GM21526 (cell line): Measurements from ENCODE around the gene HSF2BP.
"Not testable (repeated sequence)": the region's sequence is repeated elsewhere in the genome, so short reads cannot be mapped to it uniquely, and the experiment has no call there.

Experiments used
- ATAC-seq: cut with Tn5 transposase; IDR thresholded peaks from one replicate; pipeline ENCODE4 v1.9.1; 2021; ENCODE audit warnings: moderate library complexity; ENCODE audit not compliant: unreplicated experiment, low FRiP score

HSF2BP gene

GRCh38 chr21:43653626-43654025 is 5.7 kb downstream of the HSF2BP start:
- ATAC-seq: no peak

DNA sequence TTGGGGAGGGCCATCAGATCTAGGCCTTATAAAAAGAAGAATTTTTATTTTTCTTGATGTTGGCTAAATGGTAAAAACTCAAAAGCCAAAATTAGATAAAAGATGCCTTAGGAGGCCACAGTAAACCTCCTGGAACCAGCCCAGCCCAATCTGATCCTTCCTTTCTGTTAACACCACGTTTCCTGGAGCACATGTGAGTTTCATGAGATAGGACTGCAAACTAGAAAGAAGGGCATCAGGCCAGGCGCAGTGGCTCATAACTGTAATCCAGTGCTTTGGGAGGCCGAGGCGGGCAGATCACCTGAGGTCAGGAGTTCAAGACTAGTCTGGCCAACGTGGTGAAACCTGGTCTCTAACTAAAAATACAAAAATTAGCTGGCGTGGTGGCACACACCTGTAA is 6.7 kb downstream of the HSF2BP start:
- no peak for ATAC-seq

DNA sequence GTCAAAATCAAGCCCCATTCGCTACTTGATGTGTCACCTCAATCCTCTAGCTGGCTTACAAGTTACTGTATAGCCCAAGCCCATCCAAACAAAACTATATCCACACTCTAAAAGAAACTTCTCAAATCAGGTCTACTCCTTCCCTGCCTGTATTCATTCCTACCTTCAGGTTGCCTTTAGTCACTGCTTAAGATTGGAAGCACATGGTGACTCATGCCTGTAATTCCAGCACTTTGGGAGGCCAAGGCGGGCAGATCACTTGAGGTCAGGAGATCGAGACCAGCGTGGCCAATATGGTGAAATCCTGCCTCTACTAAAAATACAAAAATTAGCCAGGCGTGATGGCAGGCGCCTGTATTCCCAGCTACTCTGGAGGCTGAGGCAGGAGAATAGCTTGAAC is 7.4 kb downstream of the HSF2BP start:
- ATAC-seq: not testable (repeated sequence)

DNA sequence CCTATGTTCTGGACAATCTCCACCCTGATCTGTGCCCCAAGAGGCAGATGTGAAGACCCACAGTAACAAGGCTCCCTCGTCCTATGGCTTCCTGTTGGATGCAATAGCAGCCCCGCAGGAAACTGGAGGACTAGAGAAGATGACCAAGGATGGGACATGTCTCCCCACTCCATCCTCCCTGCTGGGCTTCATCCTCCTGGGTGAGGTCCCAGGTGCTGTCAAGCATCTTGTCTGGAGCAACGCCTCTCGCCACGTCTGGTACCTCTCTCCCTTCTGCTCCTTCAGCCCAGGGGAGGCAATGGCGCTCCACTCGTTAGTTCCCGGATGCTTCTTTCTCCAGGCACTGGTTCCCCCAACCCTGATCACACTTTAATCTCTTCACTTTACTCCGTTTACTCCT is 11.1 kb downstream of the HSF2BP start:
- no peak for ATAC-seq

- no peak for ATAC-seq
Measured at GRCh38 chr21:43646550-43647260, 12.6 kb downstream of the HSF2BP start.

DNA sequence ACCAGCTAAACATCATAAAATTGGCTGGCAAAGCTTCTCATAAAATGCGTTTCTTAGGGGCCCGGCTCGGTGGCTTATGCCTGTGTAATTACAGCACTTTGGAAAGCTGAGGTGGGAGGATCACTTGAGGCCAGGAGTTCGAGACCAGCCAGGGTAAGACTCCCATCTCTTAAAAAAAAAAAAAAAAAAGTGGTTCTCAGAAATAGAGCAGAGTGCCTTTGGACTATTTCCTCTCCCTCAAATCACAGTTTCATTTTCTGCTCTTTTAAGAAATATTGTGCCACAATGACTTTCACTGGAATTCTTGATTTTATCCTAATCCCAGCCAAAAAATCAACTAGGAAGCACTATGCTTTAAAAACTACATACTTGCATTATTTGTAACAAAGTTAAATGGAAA is 13.3 kb downstream of the HSF2BP start:
- no peak for ATAC-seq

- ATAC-seq: no peak
Measured at GRCh38 chr21:43645136-43645891, 14.0 kb downstream of the HSF2BP start.

DNA sequence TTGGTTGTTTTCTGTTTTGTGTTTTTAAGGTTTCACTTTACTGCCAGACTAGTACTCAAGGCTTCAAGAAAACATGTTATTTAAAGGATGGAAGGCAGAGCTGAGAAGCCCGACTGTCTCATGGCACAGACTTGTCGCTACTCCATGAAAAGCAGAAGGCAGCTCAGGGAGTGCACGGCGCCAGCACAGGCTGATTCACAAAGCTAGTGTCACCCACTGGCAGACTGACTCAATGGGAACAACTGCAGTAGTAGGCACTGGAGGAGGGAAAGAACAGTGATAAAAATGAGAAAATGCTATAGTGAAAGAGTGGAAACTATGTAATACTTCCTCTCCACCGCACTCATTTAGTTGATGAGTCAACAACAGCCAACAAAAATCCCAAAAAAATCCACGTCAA is 14.7 kb downstream of the HSF2BP start:
- no peak for ATAC-seq

DNA sequence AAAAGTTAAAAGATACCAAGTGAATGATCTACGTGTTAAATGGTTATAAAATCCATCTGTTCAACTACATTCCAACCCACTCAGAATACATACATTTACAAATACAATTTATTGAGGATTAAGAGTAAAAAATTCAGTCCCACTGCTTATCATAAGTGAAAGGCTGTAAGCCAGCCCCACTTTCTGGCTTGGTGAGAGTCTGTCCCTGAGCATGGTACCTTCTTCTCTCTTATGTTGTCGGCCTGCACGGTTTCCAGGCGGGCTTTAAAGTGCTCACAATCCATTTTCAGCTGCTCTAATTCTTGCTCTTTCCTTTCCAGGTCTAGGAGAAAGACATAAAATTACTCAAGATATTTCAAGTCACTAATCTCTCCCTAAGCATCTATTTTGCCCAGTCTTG is 15.2 kb downstream of the HSF2BP start:
- no peak for ATAC-seq

- no peak for ATAC-seq
Measured at GRCh38 chr21:43643193-43643592, 16.1 kb downstream of the HSF2BP start.

GRCh38 chr21:43640400-43640799 is 18.9 kb downstream of the HSF2BP start:
- ATAC-seq: no peak

- ATAC-seq: no peak
Measured at GRCh38 chr21:43639470-43640353, 19.6 kb downstream of the HSF2BP start.

DNA sequence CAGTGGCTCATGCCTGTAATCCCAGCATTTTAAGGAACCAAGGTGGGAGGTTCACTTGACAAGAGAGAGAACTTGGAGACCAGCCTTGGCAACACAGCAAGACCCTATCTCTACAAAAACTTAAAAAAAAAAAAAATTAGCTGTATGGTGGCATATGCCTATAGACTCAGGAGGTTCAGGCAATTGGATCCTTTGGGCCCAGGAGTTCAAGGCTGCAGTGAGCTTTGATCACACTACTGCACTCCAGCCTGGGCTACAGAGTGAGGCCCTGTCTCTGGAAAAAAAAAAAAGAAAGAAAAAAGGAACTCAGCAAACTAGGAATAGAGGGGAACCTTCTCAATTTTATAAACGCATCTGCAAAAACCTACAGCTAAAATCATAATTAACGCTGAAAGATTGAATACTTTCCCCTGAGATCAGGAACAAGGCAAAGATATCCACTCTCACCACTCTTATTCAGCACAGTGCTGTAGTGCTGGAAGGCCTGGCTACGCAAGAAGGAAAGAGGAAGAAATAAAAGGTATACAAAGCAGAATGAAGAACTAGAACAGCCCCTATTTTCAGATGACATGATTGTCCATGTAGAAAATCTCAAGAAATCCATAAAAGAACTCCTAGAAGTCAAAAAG is 21.6 kb downstream of the HSF2BP start:
- ATAC-seq: no peak

DNA sequence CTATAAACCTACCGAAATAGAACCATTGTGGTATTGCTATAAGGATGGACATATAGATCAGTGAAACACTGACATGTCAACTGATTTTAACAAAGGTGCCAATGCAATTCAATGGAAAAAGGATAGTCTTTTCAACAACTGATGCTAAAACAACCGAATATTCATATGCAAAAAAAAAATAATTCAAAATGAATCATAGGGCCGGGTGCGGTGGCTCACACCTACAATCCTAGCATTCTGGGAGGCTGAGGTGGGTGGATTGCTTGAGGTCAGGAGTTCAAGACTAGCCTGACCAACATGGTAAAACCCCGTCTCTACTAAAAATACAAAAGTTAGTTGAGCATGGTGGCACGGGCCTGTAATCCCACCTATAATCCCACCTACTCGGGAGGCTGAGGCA is 23.9 kb downstream of the HSF2BP start:
- no peak for ATAC-seq

- ATAC-seq: no peak
Measured at GRCh38 chr21:43634618-43635017, 24.7 kb downstream of the HSF2BP start.

GRCh38 chr21:43632373-43632905 is 26.8 kb downstream of the HSF2BP start:
- no peak for ATAC-seq

DNA sequence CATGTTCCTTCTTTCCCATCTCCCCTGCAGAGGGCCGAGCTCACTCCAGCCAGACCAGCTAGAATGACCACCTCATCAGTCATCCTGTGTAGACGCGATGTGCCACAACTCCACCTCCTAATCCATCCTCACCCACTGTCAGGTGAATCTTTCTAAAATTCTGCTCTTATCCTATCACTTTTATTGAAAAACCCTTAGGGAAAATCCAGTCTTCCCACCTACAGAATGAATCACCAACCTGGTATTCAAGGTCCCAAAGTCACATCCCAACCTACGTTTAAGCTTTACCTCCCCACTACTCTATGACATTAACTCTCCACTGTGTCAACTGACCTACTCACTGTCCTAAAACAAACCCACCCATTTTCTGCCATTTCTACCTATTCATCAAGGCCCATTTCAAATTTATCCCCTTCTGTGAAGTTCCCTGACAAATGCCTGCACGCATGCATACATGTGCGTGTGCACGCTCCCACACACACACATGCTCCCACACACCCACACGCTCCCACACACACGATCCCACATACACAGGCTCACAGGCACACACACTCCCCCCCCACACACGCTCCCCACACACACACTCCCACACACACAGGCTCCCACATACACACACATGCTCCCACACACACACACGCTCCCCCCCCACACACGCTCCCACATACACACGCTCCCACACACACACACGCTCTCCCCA is 27.7 kb downstream of the HSF2BP start:
- no peak for ATAC-seq

DNA sequence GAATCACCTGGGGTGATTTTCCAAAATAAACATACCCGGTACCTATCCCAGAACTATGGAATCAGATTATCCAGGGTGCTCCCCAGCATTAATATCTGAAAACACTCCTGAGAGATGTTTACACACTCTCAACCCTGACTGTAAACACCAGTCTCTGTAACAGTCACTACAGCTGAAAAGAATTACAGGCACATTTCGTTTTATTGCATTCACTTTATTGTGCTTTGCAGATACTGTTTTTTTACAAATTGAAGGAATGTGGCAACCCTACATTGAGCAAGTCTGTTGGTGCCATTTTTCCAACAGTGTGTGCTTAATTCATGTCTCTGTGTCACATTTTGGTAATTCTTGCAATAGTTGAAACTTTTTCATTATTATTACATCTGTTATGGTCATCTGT is 31.8 kb downstream of the HSF2BP start:
- ATAC-seq: no peak

DNA sequence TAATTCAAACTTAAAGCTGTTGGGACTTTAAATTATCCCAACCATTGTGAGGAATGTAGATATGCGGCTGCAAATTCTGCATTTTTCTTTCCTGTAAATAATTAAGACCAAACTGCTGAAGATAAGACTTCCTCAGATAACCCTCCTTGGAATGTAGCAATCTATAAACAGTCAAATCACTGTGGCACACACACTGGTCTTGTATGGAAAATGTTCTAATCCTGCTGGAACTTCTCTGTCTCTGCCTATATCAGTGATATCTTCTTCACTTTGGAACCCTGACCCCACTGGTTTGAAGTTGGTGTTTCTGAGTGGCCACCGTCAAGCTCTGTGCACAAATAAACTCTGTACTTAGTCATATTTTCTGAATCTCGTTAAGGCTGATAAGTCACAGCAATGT is 32.9 kb downstream of the HSF2BP start:
- ATAC-seq: no peak

DNA sequence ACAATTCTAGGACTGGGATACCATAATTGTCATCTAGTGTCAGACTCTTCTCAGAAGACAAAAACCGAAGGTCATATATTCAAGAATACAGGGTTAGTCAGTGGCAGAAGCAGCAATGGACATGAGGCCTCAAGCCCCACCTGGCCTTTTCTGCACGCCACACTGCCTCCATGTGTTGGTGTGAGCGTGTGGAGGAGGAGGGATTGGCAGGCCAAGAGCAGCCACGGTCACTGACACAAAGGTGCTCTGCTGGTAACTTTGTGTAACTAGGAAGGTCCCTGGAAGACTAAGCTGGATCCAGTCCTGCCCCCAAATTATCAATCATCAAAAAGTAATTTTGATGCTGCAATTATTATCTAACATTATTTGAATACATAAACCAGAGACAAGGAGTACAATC is 34.9 kb downstream of the HSF2BP start:
- no peak for ATAC-seq
